GM12892 (cell line): Measurements from ENCODE around the gene SAP30L.

Source experiments
- DNase-seq: peaks from one replicate; pipeline ENCODE4 v3.0.0; 2011; ENCODE audit not compliant: insufficient read length
- FAIRE-seq: peaks from 2 replicates; lab custom pipeline; 2011; peaks lifted over from hg19 to GRCh38; lab: Jason Lieb, UNC
- POLR2A ChIP-seq: IDR thresholded peaks from 2 replicates; pipeline ENCODE4 v1.6.1; 2011; ENCODE audit warnings: low read depth, low read length, control low read depth
- POLR2AphosphoS5 ChIP-seq: IDR thresholded peaks from 2 replicates; pipeline ENCODE4 v1.6.1; 2011; ENCODE audit warnings: low read depth, low read length, control low read depth
- TAF1 ChIP-seq: IDR thresholded peaks from 2 replicates; pipeline ENCODE4 v1.6.1; 2011; ENCODE audit warnings: low read depth, mild to moderate bottlenecking, control low read depth, low read length, borderline replicate concordance

Gene SAP30L

GRCh38 chr5:154470947-154471870 is 25.4 kb downstream of the SAP30L start:
- FAIRE-seq (no peak), DNase-seq (no peak)
- TF ChIP-seq POLR2A = no peak
- TF ChIP-seq POLR2AphosphoS5 = no peak
- no peak for TF ChIP-seq TAF1

- DNase-seq (no peak), FAIRE-seq (no peak)
- no peak for TF ChIP-seq POLR2A
Observed at GRCh38 chr5:154472871-154473580, 27.2 kb downstream of the SAP30L start.

- TF ChIP-seq POLR2A (no peak), TAF1 (no peak), POLR2AphosphoS5 (no peak)
- no peak for FAIRE-seq
- DNase-seq = no peak
Observed at GRCh38 chr5:154473581-154474283, 27.9 kb downstream of the SAP30L start.

- no peak for FAIRE-seq
Observed at GRCh38 chr5:154474396-154475334, 28.9 kb downstream of the SAP30L start.

GRCh38 chr5:154475591-154476353 is 30.0 kb downstream of the SAP30L start:
- FAIRE-seq = no peak
- TF ChIP-seq POLR2A (no peak), TAF1 (no peak), POLR2AphosphoS5 (no peak)
- DNase-seq = no peak

More at GRCh38 chr5:154474396-154475334, 28.9 kb downstream of the SAP30L start:
- DNase-seq = no peak
- TF ChIP-seq TAF1 = no peak
- no peak for TF ChIP-seq POLR2A
- TF ChIP-seq POLR2AphosphoS5 = no peak

- no peak for TF ChIP-seq TAF1
- no peak for TF ChIP-seq POLR2A
- no peak for TF ChIP-seq POLR2AphosphoS5
- DNase-seq (no peak), FAIRE-seq (no peak)
Observed at GRCh38 chr5:154476354-154477205, 30.8 kb downstream of the SAP30L start.

- FAIRE-seq (no peak), DNase-seq (no peak)
- TF ChIP-seq POLR2AphosphoS5 = no peak
- no peak for TF ChIP-seq TAF1
- TF ChIP-seq POLR2A = no peak
Observed at GRCh38 chr5:154477382-154478223, 31.8 kb downstream of the SAP30L start.

GRCh38 chr5:154478224-154478565 is 32.4 kb downstream of the SAP30L start, which contains the start of gene HAND1:
HAND1 (minus strand) TSS chr5:154478227; CDS start chr5:154478008, 219 bp downstream.
- no peak for DNase-seq
- FAIRE-seq = no peak
- no peak for TF ChIP-seq POLR2A
- no peak for TF ChIP-seq POLR2AphosphoS5
- TF ChIP-seq TAF1 = no peak

- no peak for FAIRE-seq
- TF ChIP-seq POLR2AphosphoS5 (no peak), POLR2A (no peak), TAF1 (no peak)
Observed at GRCh38 chr5:154478752-154479159, 33.0 kb downstream of the SAP30L start.

More at GRCh38 chr5:154478752-154479159, 33.0 kb downstream of the SAP30L start:
- DNase-seq = no peak
